K562 (cell line): ENCODE measurements around the gene TTC16. TPM values are rescaled to one million over a fixed set of nuclear protein-coding genes. Genes with fewer than 3 reads are reported as not detected.

Experiments used
- BCOR ChIP-seq: fragments of 450-650 bp; IDR thresholded peaks from 2 replicates; pipeline ENCODE4 v1.6.1; 2016
- DNMT1 ChIP-seq: fragments of 450-650 bp; IDR thresholded peaks from 2 replicates; pipeline ENCODE4 v1.6.1; 2016; ENCODE audit warnings: antibody characterized with exemption, mild to moderate bottlenecking
- ERF ChIP-seq: fragments of 450-650 bp; formaldehyde crosslinking; IDR thresholded peaks from 2 replicates; pipeline ENCODE4 v1.4.0; 2020; ENCODE audit warnings: mild to moderate bottlenecking, mixed read lengths
- ETV6 ChIP-seq, 3 experiments: fragments of 150-350 bp in 1 of 3; sonication (generic) in 1 of 3; formaldehyde crosslinking in 1 of 3; IDR thresholded peaks; 2 replicates each; pipeline versions ENCODE4 v1.6.1 to v1.8.0; 2014 to 2022; ENCODE audit warnings: borderline replicate concordance in 2 of 3, low read depth in 2 of 3, antibody characterized with exemption in 1 of 3, low read length in 1 of 3, mild to moderate bottlenecking in 1 of 3, missing genetic modification reagents in 1 of 3
- HDAC6 ChIP-seq: IDR thresholded peaks from 2 replicates; pipeline ENCODE4 v1.6.1; 2012; ENCODE audit warnings: low read depth, mild to moderate bottlenecking, control low read depth, inconsistent platforms, low read length, moderate library complexity
- HNRNPL ChIP-seq: fragments of 200-400 bp; formaldehyde crosslinking; IDR thresholded peaks from 2 replicates; pipeline ENCODE4 v1.6.1; 2017; ENCODE audit warnings: low read depth, mild to moderate bottlenecking, low read length
- HOXB6 ChIP-seq: fragments of 250-450 bp; sonication (Bioruptor Pico); IDR thresholded peaks from 2 replicates; pipeline ENCODE4 v1.5.1; 2022; ENCODE audit warnings: mild to moderate bottlenecking, borderline replicate concordance
- HSF4 ChIP-seq: fragments of 250-450 bp; sonication (Bioruptor Pico); IDR thresholded peaks from 2 replicates; pipeline ENCODE4 v2.1.2; 2022; ENCODE audit warnings: mild to moderate bottlenecking, moderate library complexity, borderline replicate concordance
- IFI16 ChIP-seq: fragments of 250-450 bp; sonication (Bioruptor Pico); IDR thresholded peaks from 2 replicates; pipeline ENCODE4 v2.1.2; 2022; ENCODE audit warnings: mild to moderate bottlenecking, inconsistent platforms
- KAT8 ChIP-seq: fragments of 450-650 bp; IDR thresholded peaks from 2 replicates; pipeline ENCODE4 v1.6.1; 2016; ENCODE audit warnings: low read depth, mild to moderate bottlenecking
- LCOR ChIP-seq: sonication (generic); formaldehyde crosslinking; IDR thresholded peaks from 2 replicates; pipeline ENCODE4 v1.8.0; 2022; ENCODE audit warnings: mild to moderate bottlenecking, missing genetic modification reagents
- MAZ ChIP-seq, 2 experiments: fragments of 450-650 bp in 1 of 2; sonication (generic) in 1 of 2; formaldehyde crosslinking; IDR thresholded peaks in 1 of 2; conservative IDR thresholded peaks in 1 of 2; 2 replicates each; pipeline versions ENCODE4 v1.4.0 to v1.5.0; 2020; ENCODE audit warnings: mild to moderate bottlenecking in 1 of 2, missing genetic modification reagents in 1 of 2
- MEIS2 ChIP-seq: fragments of 450-650 bp; IDR thresholded peaks from 2 replicates; pipeline ENCODE4 v1.6.1; 2014; ENCODE audit warnings: mild to moderate bottlenecking; ENCODE audit not compliant: partially characterized antibody
- MTA3 ChIP-seq: fragments of 450-650 bp; formaldehyde crosslinking; IDR thresholded peaks from 2 replicates; pipeline ENCODE4 v1.6.1; 2017; ENCODE audit warnings: mild to moderate bottlenecking, borderline replicate concordance
- NCOR1 ChIP-seq: fragments of 450-650 bp; IDR thresholded peaks from 2 replicates; pipeline ENCODE4 v1.6.1; 2016; ENCODE audit warnings: mild to moderate bottlenecking, moderate library complexity
- PHB2 ChIP-seq: fragments of 450-650 bp; IDR thresholded peaks from 2 replicates; pipeline ENCODE4 v1.6.1; 2017; ENCODE audit warnings: low read depth
- PHF8 ChIP-seq: fragments of 200-600 bp; sonication (generic); IDR thresholded peaks from 2 replicates; pipeline ENCODE4 v1.6.1; 2012; ENCODE audit warnings: mixed run types, mild to moderate bottlenecking, inconsistent platforms, low read length, moderate library complexity, borderline replicate concordance
- RBM25 ChIP-seq: fragments of 200-400 bp; formaldehyde crosslinking; IDR thresholded peaks from 2 replicates; pipeline ENCODE4 v1.6.1; 2018; ENCODE audit warnings: low read length, low read depth, moderate library complexity; ENCODE audit not compliant: severe bottlenecking
- RBM39 ChIP-seq: fragments of 200-400 bp; formaldehyde crosslinking; optimal IDR thresholded peaks from 2 replicates; pipeline ENCODE3; 2018; ENCODE audit warnings: low read depth, low read length
- SP2 ChIP-seq: IDR thresholded peaks from 2 replicates; pipeline ENCODE4 v1.6.1; 2011; ENCODE audit warnings: mild to moderate bottlenecking, low read depth, low read length, moderate library complexity; ENCODE audit not compliant: poor library complexity, severe bottlenecking; ENCODE audit errors: extremely low read depth
- STAG1 ChIP-seq: sonication (generic); formaldehyde crosslinking; IDR thresholded peaks from 2 replicates; pipeline ENCODE4 v1.5.0; 2020; ENCODE audit warnings: missing genetic modification reagents, borderline replicate concordance
- ZNF134 ChIP-seq: fragments of 250-450 bp; sonication (Bioruptor Pico); conservative IDR thresholded peaks from 2 replicates; pipeline ENCODE4 v1.4.0; 2020
- ZNF212 ChIP-seq: fragments of 450-650 bp; formaldehyde crosslinking; IDR thresholded peaks from 2 replicates; pipeline ENCODE4 v1.4.0; 2020; ENCODE audit warnings: mild to moderate bottlenecking
- ZNF316 ChIP-seq: fragments of 450-650 bp; IDR thresholded peaks from 2 replicates; pipeline ENCODE4 v1.6.1; 2016
- ZNF57 ChIP-seq: fragments of 450-650 bp; formaldehyde crosslinking; IDR thresholded peaks from 2 replicates; pipeline ENCODE4 v1.4.0; 2020; ENCODE audit warnings: mild to moderate bottlenecking, moderate library complexity
- ZNF668 ChIP-seq: fragments of 250-450 bp; sonication (Bioruptor Pico); IDR thresholded peaks from 2 replicates; pipeline ENCODE4 v1.8.0; 2022; ENCODE audit warnings: mild to moderate bottlenecking, inconsistent platforms
- polyA plus RNA-seq, 8 experiments: library from polyadenylated mRNA; depleted of rRNA in 4 of 8; stranded (reverse) in 5 of 8; unstranded in 3 of 8; fragments of >200 nt; fragmentation: Nextera tagmentation in 2 of 8; fragmentation: Illumina TruSeq in 1 of 8; extraction: Ambion mirVana in 2 of 8; extraction: Trizol in 1 of 8; gene quantifications; 2 replicates each; pipeline versions ENCODE4 v1.2.1 to v1.2.3, GENCODE V29; 2011 to 2014; ENCODE audit warnings: inconsistent platforms in 1 of 8, missing spikeins in 1 of 8
- total RNA-seq, 7 experiments: library from RNA; depleted of rRNA in 6 of 7; stranded (reverse); fragments of >200 nt in 6 of 7; fragmentation: Illumina TruSeq in 2 of 7; extraction: Trizol in 2 of 7; gene quantifications; 2 replicates each; pipeline versions ENCODE4 v1.2.1 to v1.2.3, GENCODE V29; 2011 to 2021; ENCODE audit warnings: low replicate concordance in 1 of 7
- TF ChIP-seq, protein P1 (sequence below): fragments of 450-650 bp; IDR thresholded peaks from 2 replicates; pipeline ENCODE4 v1.6.1; 2014; ENCODE audit warnings: low read depth, mild to moderate bottlenecking, moderate library complexity, borderline replicate concordance
- TF ChIP-seq, protein P2 (sequence below): fragments of 250-450 bp; sonication (Bioruptor Pico); IDR thresholded peaks from 2 replicates; pipeline ENCODE4 v1.5.1; 2021; ENCODE audit warnings: mild to moderate bottlenecking

Gene TTC16
- total and polyA plus RNA-seq, 9 of the 15 experiments (the other 6 are each of a cell fraction or from before 2014, with no cell fraction given), result 0.11 TPM; not detected in 8

DNA sequence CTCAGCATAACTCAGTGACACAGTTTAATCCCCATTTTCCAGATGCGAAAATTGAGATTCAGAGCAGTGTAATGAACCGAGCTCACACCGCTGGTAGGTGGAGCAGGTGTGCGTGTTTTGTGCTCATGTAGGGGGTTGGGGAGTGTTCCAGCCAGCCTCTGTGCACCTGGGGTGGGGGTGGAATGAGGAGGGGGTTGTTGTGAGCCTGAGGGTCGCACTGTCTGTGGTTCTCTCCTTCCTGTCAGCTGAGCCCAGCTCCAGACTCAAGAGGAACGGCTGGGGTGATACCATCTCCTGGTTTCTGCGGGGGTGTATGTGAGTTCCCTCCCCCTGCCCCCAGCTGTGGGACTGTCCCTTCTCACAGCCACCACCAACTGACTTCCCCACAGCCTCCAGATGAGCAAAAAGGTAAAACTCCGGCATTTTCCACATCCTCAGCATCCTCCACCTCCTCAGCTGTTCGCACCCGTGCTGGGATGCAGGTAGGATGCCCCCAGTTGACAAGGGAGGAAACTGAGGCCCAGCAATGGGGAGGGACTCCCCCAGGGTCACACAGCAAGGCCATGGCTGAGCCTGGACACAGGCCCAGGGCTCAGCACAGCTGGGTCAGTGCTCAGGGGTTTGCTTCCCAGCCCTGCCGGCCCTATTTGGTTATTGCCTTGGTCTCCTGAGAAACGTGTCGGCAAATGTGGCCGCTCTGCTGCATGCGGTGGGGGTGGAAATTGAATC lies 60.5 kb downstream of the TTC16 start (continued):
- no peak for TF ChIP-seq HNRNPL
- no peak for TF ChIP-seq NCOR1
- TF ChIP-seq ZNF316, result no peak
- TF ChIP-seq, protein P1, sequence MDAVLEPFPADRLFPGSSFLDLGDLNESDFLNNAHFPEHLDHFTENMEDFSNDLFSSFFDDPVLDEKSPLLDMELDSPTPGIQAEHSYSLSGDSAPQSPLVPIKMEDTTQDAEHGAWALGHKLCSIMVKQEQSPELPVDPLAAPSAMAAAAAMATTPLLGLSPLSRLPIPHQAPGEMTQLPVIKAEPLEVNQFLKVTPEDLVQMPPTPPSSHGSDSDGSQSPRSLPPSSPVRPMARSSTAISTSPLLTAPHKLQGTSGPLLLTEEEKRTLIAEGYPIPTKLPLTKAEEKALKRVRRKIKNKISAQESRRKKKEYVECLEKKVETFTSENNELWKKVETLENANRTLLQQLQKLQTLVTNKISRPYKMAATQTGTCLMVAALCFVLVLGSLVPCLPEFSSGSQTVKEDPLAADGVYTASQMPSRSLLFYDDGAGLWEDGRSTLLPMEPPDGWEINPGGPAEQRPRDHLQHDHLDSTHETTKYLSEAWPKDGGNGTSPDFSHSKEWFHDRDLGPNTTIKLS, result no peak
- TF ChIP-seq ZNF212 (CRISPR knock-in tag), result no peak
- no peak; the same call in 1 of the 2 replicates for TF ChIP-seq MTA3
- no peak for TF ChIP-seq HSF4 (CRISPR knock-in tag)
- no peak for TF ChIP-seq ZNF668 (CRISPR knock-in tag)
- TF ChIP-seq KAT8, result no peak
- peak; percentile 90 for TF ChIP-seq RBM39
- no peak for TF ChIP-seq ZNF57 (CRISPR knock-in tag)
- no peak for TF ChIP-seq SP2
- TF ChIP-seq MAZ (CRISPR knock-in tag; conservative IDR thresholded peaks at IDR 0.05 in 1 of 2, IDR thresholded peaks at IDR 0.05 in 1 of 2), result no peak
- no peak for TF ChIP-seq ETV6 (IDR thresholded peaks at IDR 0.05; ENCODE audit: borderline replicate concordance in 1 of 2, low read depth in 2 of 2, low read length in 1 of 2)
- no peak for TF ChIP-seq ETV6 (CRISPR knock-in tag; IDR thresholded peaks at IDR 0.05; ENCODE audit: borderline replicate concordance)
- no peak for TF ChIP-seq HDAC6
- no peak for TF ChIP-seq DNMT1
- peak; percentile 32; the same call in 1 of the 2 replicates for TF ChIP-seq PHF8
- no peak for TF ChIP-seq ERF
- no peak for TF ChIP-seq HOXB6
- peak; percentile 73 for TF ChIP-seq RBM25
- no peak for TF ChIP-seq MEIS2
- TF ChIP-seq STAG1 (CRISPR knock-in tag), result 0 out of 2 replicates have a peak, but pooled peaks have one; percentile 15
- TF ChIP-seq LCOR (CRISPR knock-in tag), result no peak
- TF ChIP-seq BCOR, result peak; percentile 94
- TF ChIP-seq PHB2, result no peak
- no peak for TF ChIP-seq IFI16
- TF ChIP-seq ZNF134 (CRISPR knock-in tag), result no peak
- TF ChIP-seq, protein P2, sequence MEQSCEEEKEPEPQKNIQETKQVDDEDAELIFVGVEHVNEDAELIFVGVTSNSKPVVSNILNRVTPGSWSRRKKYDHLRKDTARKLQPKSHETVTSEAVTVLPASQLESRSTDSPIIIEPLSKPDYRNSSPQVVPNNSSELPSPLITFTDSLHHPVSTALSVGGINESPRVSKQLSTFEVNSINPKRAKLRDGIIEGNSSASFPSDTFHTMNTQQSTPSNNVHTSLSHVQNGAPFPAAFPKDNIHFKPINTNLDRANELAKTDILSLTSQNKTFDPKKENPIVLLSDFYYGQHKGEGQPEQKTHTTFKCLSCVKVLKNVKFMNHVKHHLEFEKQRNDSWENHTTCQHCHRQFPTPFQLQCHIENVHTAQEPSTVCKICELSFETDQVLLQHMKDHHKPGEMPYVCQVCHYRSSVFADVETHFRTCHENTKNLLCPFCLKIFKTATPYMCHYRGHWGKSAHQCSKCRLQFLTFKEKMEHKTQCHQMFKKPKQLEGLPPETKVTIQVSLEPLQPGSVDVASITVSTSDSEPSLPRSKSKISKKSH (CRISPR knock-in tag), result no peak
